ENCODE data around the gene RFX5. TPM values are rescaled to one million over a fixed set of nuclear protein-coding genes. Genes with fewer than 3 reads are reported as not detected.

Gene RFX5
- total and polyA plus RNA-seq, 2 experiments from 2014 or later, result 14.1 to 48.8 TPM

- H3K36me3 ChIP-seq (replicated peaks; ENCODE audit: insufficient read depth, low read depth), result no peaks in the 10 kb centered on the region
- WGBS (ENCODE audit: low lambda C conversion rate, missing lambda C conversion rate), result 92% methylated on average over 3 of the region's 3 CpGs
These were observed 15.5 kb upstream of the RFX5 start for GRCh38 chr1:151362308-151363155.

GRCh38 chr1:151361883-151362282, 14.8 kb upstream of the RFX5 start:
- H3K4me3 ChIP-seq, result no peak overlapping the region
- no peaks in the 10 kb centered on the region for H3K36me3 ChIP-seq (replicated peaks; ENCODE audit: insufficient read depth, low read depth)
- no peak overlapping the region for H2AFZ ChIP-seq
- H4K20me1 ChIP-seq (ENCODE audit: insufficient read depth, poor library complexity, severe bottlenecking), result no peaks in the 10 kb centered on the region
- H3K9me2 ChIP-seq (replicated peaks; ENCODE audit: insufficient read depth), result no peaks in the 10 kb centered on the region
- no peaks in the 10 kb centered on the region for H3K79me2 ChIP-seq
- H3K9me3 ChIP-seq (ENCODE audit: low read depth), result no peaks in the 10 kb centered on the region
- no peak overlapping the region for H3K4me2 ChIP-seq
- H3K27me3 ChIP-seq, result no peaks in the 10 kb centered on the region
- H3K4me1 ChIP-seq (ENCODE audit: insufficient read depth), result no peaks in the 10 kb centered on the region
- no peak overlapping the region for H3K27ac ChIP-seq
- TF ChIP-seq EZH2phosphoT487 (IDR thresholded peaks at IDR 0.05; ENCODE audit: low read depth, severe bottlenecking, unreplicated experiment), result no peak
- no peak for DNase-seq (ENCODE audit: low spot score)

More at GRCh38 chr1:151362308-151363155, 15.5 kb upstream of the RFX5 start:
- no peaks in the 10 kb centered on the region for H3K9me3 ChIP-seq (ENCODE audit: low read depth)
- no peaks in the 10 kb centered on the region for H3K4me1 ChIP-seq (ENCODE audit: insufficient read depth)
- no peak overlapping the region for H3K4me3 ChIP-seq
- TF ChIP-seq CTCF (IDR thresholded peaks at IDR 0.05; ENCODE audit: poor library complexity), result no peak
- TF ChIP-seq EZH2phosphoT487 (IDR thresholded peaks at IDR 0.05; ENCODE audit: low read depth, severe bottlenecking, unreplicated experiment), result no peak
- TF ChIP-seq EZH2 (IDR thresholded peaks at IDR 0.05; ENCODE audit: borderline replicate concordance), result no peak
- H3K27me3 ChIP-seq, result no peaks in the 10 kb centered on the region
- no peaks in the 10 kb centered on the region for H4K20me1 ChIP-seq (ENCODE audit: insufficient read depth, poor library complexity, severe bottlenecking)
- no peak for DNase-seq (ENCODE audit: low spot score)
- H3K27ac ChIP-seq, result no peak overlapping the region
- no peaks in the 10 kb centered on the region for H3K9me2 ChIP-seq (replicated peaks; ENCODE audit: insufficient read depth)
- H3K79me2 ChIP-seq, result no peaks in the 10 kb centered on the region
- no peak overlapping the region for H3K4me2 ChIP-seq
- no peak overlapping the region for H2AFZ ChIP-seq

- WGBS (ENCODE audit: low lambda C conversion rate, missing lambda C conversion rate), result 43% methylated on average over 2 of the region's 2 CpGs
- H3K4me1 ChIP-seq (ENCODE audit: insufficient read depth), result no peaks in the 10 kb centered on the region
These were observed 9.6 kb upstream of the RFX5 start for GRCh38 chr1:151356696-151357095.

More at GRCh38 chr1:151356696-151357095, 9.6 kb upstream of the RFX5 start:
- Histone ChIP-seq H4K20me1 (ENCODE audit: insufficient read depth, poor library complexity, severe bottlenecking) (no peaks in the 10 kb centered on the region), H3K9me3 (ENCODE audit: low read depth) (no peaks in the 10 kb centered on the region), H3K9me2 (replicated peaks; ENCODE audit: insufficient read depth) (no peaks in the 10 kb centered on the region), H2AFZ (no peak overlapping the region), H3K4me2 (no peak overlapping the region), H3K4me3 (no peak overlapping the region), H3K27me3 (no peaks in the 10 kb centered on the region), H3K36me3 (replicated peaks; ENCODE audit: insufficient read depth, low read depth) (no peaks in the 10 kb centered on the region), H3K27ac (no peak overlapping the region), H3K79me2 (no peaks in the 10 kb centered on the region)
- no peak for TF ChIP-seq EZH2phosphoT487 (IDR thresholded peaks at IDR 0.05; ENCODE audit: low read depth, severe bottlenecking, unreplicated experiment)
- no peak for TF ChIP-seq CTCF (IDR thresholded peaks at IDR 0.05; ENCODE audit: poor library complexity)
- TF ChIP-seq EZH2 (IDR thresholded peaks at IDR 0.05; ENCODE audit: borderline replicate concordance), result no peak
- peak; percentile 3 for DNase-seq (ENCODE audit: low spot score)
